ENCODE data around the gene BSDC1.

Gene BSDC1

GRCh38 chr1:32393136-32393535 is 1.1 kb downstream of the BSDC1 start:
- no peak for DNase-seq

DNA sequence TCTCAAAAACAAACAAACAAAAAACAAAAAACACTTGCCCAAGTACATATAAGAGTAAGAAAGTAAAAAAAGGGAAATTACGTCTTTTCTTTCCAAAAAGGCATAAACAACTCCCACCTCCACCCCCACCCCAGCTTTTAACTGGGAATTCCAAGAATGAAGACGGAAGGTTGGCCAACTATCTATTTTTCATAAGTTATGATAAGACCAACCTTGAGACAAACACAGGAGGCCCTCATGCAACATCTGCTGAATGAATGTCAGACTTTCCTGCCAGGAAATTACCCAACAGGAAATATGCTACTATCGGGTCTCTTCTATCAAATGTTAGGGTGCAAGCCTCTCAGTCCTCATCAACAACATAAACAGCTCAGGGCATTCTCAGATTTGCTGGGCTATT is 1.9 kb downstream of the BSDC1 start:
- DNase-seq = no peak

DNA sequence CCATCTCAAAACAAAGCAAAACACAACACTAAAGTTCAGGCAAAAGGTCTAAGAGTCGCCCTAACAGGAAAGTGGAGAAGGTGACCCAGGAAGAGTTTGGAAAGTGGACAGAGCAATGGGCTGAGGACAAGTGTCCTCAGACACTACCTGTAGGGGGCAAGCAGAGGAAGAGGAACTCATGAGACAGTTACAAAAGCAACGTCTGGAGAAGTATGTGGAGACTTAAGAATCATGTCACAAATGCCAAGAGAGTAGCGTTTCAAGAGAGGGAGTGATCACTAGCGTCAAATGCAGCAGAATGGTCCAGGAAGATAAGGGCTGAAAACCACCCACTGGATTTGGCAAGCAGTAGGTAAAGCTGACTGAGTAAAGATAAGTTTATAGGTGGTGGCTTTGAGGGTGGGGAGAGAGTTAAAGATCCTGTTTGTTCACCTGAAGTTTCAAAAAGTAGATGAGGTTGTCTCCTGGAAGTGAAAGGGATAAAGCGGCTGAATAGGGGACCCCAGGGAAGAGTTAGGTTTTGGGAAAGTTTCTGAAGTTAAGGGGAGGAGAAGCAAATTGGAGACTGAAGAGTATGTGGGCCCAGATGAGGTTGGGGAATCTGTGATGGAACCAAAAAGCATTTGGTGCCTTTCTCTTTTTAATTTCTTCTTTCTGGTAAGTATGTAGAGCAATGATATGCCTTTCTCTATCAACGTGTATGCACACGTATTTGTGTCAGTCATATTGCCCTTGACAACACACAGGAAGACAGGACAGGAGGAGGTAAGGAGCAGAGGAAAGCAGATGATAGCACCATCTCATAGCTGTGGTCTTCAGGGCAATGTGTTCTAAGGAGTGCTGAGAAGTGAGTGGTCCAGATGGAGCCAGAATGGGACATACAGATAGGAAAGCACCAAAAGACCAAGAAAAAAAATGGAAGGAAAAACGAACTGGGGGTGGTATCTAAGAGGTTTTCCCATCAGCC is 3.1 kb downstream of the BSDC1 start:
- DNase-seq = no peak

DNA sequence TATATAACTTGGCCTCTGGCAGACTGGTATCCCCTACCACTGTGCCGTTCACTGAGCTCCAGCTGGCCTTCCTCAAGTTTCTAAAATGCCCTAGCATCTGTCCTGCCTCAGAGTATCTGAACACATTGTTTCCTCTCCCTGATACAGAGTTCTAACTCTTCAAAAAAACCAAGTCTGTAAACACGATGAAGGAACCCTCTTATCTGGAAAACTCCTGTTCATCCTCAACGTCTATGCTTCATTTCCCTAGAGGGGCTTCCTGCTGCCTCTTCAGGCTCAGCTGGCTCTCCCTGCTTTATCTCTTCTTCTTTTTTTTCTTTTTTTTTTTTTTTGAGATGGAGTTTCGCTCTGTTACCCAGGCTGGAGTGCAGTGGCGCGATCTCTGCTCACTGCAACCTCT is 5.6 kb downstream of the BSDC1 start:
- DNase-seq = no peak

DNA sequence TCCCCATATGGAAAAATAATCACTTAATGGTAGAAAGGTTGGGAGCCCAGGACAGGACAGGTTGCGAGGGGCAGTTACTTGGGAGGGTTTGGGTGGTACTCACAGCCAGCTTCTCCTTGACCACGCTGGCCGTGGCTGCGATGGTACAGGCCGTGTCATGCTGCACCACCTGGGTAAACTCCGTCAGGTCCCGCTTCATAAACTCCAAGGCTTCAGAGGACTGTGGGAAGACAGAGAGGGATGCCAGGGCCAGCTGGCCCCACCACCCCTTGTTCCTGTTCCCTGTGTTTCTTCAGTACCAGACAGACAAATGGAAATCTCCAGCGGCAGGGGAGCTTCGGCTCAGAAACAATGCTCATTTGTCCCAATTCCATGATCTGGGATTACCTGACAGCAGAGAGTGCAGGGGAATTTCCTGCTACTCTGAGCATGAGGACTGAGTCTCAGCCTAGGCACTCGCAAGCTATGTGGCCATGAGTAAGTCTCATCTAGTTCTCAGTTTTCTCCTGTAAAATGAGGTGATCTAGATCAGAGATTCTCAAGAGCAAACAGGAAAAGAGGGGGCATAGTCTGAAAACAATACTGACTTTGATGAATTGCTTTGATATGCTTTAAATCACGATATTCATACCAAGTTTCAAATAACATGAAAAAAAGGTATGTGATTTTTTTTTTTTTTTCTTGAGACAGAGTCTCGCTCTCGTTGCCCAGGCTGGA is 7.4 kb downstream of the BSDC1 start:
- DNase-seq = no peak

DNA sequence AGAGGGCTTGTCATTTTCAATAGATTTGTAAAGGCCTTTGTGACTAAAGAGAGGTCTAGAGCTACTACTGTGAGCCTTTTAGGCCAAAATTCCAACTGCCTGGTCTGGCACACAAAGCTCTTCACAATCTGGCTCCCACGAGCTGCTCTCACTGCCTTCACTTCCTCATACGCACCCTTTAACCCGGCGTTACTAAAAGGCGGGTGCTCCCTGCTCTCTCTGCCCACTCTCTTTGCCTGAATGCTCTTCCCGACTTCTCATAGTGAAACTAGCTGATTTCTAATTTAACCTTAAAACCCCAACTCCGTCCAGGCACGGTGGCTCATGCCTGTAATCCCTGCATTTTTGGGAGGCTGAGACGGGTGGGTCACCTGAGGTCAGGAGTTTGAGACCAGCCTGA is 14.2 kb downstream of the BSDC1 start:
- no peak for DNase-seq

DNA sequence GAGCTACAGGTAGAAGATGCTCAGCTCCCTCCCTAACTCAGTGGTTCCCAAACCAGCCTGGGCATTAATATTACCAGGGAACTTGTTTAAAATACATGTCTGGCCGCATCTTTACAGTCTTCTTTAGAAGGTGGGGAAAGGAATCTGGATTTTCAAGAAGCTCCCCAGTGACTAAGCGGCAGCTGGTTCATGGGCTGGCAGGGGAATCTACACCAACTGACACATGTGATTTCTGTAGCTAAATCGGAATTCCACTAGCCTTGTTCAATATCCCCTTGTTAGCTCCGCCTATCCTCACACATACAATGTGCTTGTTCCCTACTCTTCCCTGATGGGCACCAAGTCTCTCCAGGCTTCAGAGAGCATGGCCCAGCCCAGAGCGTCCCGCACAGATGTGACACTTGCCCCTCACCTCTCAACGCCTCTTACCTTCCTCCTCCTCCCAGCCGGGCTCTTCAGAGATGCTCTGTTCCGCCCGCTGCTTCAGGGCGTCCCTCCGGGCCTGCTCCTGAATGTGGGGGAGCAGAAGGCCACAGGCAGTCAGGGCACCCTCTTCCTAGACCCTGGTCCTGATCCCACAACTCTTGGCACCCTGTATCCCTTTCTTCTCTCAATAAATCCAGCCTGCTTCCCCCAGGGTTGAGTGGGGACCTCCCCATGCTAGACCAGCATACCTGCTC is 16.6 kb downstream of the BSDC1 start:
- DNase-seq = no peak

DNA sequence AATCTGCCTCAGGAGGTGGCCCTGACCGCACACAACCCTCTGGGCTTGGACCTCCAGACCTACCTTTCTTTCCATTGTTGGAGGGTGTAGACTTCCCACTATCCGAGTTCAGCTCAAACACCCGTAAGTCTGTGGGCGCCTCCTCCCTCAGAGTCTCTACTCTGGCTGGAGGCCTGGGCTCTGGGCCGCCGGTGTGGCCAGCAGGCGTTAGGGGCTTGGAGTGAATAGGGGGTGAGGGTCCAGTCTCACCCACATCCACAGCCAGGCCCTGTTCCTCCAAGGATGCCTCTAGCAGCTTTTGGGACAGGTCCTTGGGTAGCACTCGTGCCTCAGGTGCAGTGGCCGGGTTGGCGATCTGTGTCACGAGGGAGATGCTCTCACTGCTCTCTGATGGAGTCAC is 18.0 kb downstream of the BSDC1 start:
- DNase-seq = no peak

GRCh38 chr1:32373996-32374592 is 20.1 kb downstream of the BSDC1 start:
- DNase-seq = no peak

- no peak for DNase-seq
Observed at GRCh38 chr1:32372149-32372756, 22.0 kb downstream of the BSDC1 start.

- DNase-seq = no peak
Observed at GRCh38 chr1:32367912-32368635, 26.2 kb downstream of the BSDC1 start.

- DNase-seq = no peak
Observed at GRCh38 chr1:32365445-32365844, 28.8 kb downstream of the BSDC1 start.

- no peak for DNase-seq
Observed at GRCh38 chr1:32364836-32365235, 29.4 kb downstream of the BSDC1 start.

DNA sequence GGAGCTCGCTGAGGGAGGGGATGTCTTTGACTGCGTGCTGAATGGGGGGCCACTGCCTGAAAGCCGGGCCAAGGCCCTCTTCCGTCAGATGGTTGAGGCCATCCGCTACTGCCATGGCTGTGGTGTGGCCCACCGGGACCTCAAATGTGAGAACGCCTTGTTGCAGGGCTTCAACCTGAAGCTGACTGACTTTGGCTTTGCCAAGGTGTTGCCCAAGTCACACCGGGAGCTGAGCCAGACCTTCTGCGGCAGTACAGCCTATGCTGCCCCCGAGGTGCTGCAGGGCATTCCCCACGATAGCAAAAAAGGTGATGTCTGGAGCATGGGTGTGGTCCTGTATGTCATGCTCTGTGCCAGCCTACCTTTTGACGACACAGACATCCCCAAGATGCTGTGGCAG is 30.5 kb downstream of the BSDC1 start:
- DNase-seq = no peak

GRCh38 chr1:32362474-32363313 is 31.5 kb downstream of the BSDC1 start, which contains the start of the genes FAM229A and TSSK3:
Gene FAM229A, minus strand, starts transcription at chr1:32362485. Its CDS starts 394 bp downstream, at chr1:32362091.
Gene TSSK3, plus strand, starts transcription at chr1:32362539. Its CDS starts 163 bp downstream, at chr1:32362702.
- DNase-seq = no peak

DNA sequence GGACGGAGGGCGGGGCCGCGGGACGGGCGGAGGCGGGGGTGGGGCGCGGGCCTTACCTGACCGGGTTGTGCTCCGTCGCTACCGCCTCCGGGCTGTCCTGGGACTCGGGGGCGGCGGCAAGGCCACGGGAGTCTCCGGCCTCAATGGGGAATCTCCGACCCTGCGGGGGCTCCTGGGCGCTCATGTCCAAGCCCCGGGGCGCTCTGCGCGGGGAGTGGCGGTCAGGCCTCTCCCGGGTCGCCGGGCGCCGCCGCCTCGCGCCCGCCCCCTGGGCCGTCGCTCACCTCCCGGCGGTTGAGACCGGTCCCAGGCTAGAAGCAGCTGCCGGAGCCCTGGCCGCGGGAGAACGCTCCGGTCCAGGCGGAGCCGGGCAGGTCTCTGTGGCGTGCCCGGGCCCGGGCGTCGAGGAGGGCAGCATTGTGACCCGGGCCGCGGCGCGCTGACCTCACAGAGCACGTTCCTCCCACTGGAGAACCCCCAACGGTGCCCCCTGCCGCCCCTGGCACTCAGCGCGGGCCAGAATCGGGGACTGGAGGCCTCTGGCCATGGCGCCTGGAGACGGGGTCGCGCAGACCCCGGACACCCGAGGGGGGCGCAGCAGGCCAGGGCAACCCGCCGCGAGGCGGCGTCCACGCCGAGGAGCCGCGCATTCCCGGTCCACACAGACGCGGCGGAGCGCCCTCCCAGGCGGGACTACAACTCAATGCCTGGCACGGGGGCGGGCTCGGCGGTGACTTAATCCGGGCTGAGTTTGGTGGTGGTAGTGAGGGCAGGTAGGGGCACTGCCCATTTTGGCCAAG is 32.4 kb downstream of the BSDC1 start:
- DNase-seq = no peak

DNA sequence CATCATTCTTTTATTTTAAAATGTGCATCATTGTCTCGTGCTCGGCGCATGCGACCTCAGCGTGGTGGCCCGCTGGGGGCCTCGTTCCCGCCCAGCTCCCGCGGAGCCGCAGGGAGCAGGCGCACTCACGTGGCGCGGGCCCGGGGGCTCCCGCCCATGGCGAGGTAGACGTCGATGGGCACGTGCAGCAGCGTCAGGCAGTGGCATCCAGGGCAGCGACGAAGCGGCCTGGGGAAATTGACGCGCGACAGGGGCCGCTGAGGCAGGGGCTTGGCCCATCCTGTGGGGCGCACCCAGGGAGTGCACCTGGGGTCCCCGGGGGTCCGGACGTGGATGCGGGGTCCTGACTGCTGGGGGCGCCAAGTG is 33.0 kb downstream of the BSDC1 start:
- no peak for DNase-seq

DNA sequence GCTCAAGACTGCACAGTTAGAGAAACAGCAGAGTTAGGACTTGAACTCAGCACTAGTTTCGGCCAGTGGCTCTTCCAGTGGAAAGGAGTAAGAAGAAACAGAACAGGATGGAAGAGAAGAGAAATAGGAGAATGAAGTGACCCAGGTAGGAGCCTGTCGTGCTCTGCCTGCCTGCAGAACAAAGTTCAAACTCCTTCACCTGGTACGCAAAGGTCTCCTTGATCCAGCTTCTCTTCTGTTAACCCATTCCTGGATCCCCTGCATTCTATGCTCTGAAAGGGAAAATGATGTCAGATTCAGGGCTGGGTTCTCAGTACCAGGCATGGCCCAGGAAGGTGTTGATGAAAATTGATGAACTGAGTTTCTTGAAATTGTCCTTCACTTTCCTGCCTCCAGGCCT is 35.8 kb downstream of the BSDC1 start:
- DNase-seq = no peak

DNA sequence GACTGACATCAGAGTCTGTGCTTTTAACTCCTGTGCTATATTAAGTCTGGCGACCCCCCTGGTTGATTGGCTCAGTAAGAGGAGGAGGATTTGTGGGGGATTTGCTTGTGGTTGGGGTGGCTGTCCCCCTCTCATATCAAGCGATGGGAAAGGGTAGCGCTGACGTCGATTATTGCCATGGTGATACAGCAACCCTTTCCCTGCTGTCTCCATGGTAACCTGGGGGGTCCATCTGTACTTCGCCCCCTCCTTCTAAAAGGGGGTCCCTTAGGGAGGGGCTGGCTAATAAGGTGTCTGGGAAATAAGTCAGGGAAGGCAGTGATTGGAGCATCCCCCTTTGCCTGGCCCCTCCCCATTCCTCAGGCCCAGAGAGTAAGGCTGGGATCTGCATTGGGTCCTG is 36.6 kb downstream of the BSDC1 start:
- no peak for DNase-seq

DNA sequence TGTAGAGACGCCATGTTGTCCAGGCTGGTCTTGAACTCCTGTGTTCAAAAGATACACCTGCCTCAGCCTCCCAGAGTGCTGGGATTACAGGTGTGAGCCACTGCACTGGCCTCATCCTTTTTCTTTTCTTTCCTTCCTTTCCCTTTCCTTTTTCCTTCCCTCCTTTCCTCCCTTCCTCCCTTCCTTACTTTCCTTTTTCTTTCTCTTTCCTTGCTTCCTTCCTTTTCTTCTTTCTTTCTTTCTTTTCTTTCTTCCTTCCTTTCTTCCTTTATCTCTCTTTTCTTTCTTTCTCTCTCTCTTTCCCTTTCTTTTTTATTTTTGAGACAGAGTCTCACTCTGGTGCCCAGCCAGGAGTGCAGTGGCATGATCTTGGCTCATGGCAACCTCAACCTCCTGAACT is 37.8 kb downstream of the BSDC1 start:
- no peak for DNase-seq

Measured in NCI-H1417 treated with DMSO at 0.1 percent for 48 hours (cell line).